Kidney epithelial cell (primary cell): ENCODE results near the gene CMBL. TPM values are rescaled to one million over a fixed set of nuclear protein-coding genes. Genes with fewer than 3 reads are reported as not detected.

Source experiments
- DNase-seq: peaks from one replicate; pipeline ENCODE4 v3.0.0-alpha.2; 2010; ENCODE audit warnings: low read depth
- H3K27me3 ChIP-seq: 2 replicates; pipeline ENCODE4 v1.6.0; 2011; ENCODE audit warnings: low read length; ENCODE audit not compliant: control insufficient read depth, insufficient read depth
- H3K36me3 ChIP-seq: 2 replicates; pipeline ENCODE4 v1.5.1; 2011; ENCODE audit warnings: low read length; ENCODE audit not compliant: control insufficient read depth, insufficient read depth
- H3K4me3 ChIP-seq: 2 replicates; pipeline ENCODE4 v1.5.1; 2011; ENCODE audit warnings: low read depth, mild to moderate bottlenecking, control low read depth, low read length
- CTCF ChIP-seq: IDR thresholded peaks from 2 replicates; pipeline ENCODE4 v1.5.1; 2011; ENCODE audit warnings: mild to moderate bottlenecking, moderate library complexity, low read length, control low read depth, inconsistent platforms; ENCODE audit not compliant: insufficient read depth, poor library complexity, severe bottlenecking
- total RNA-seq: library from RNA; depleted of rRNA; stranded (reverse); fragments of >200 nt; gene quantifications from 2 replicates; pipeline ENCODE4 v1.2.3, GENCODE V29; 2015

Gene CMBL
- total RNA-seq, 1 donor from 2014 or later: 7.8 TPM

GRCh38 chr5:10330511-10331230, 23.0 kb upstream of the CMBL start:
- no peak for DNase-seq
- Histone ChIP-seq H3K36me3 (no peaks in the 10 kb centered on the region), H3K4me3 (no peak overlapping the region), H3K27me3 (peaks cover 6% of the 10 kb centered on the region)
- no peak for TF ChIP-seq CTCF

GRCh38 chr5:10329820-10330481, 22.2 kb upstream of the CMBL start:
- H3K4me3 ChIP-seq: no peak overlapping the region
- H3K36me3 ChIP-seq: no peaks in the 10 kb centered on the region
- no peak for TF ChIP-seq CTCF
- no peak for DNase-seq
- peaks cover 6% of the 10 kb centered on the region for H3K27me3 ChIP-seq

DNA sequence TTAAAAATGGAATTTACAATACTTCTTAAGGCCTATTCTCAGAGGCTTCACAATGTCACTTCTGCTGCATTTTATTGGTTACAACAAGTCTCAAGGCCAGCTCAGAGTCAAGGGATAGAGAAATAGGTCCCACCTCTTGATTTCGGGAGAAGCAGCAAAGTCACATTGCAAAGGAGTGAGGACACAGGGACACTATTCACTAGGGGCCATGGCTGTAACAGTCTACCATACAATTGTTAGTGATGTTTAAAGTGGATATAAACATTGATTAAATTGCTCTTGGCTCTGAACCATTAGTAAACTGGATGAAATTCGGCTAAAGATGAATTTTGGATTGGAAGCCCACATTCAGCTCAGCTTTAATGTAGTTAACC, 21.7 kb upstream of the CMBL start:
- TF ChIP-seq CTCF: no peak

GRCh38 chr5:10328323-10328722, 20.6 kb upstream of the CMBL start:
- no peak for TF ChIP-seq CTCF
- Histone ChIP-seq H3K36me3 (no peaks in the 10 kb centered on the region), H3K4me3 (no peak overlapping the region), H3K27me3 (peaks cover 4% of the 10 kb centered on the region)
- no peak for DNase-seq

More for the DNA sequence above, 21.7 kb upstream of the CMBL start:
- peaks cover 6% of the 10 kb centered on the region for H3K27me3 ChIP-seq
- H3K4me3 ChIP-seq: no peak overlapping the region
- no peaks in the 10 kb centered on the region for H3K36me3 ChIP-seq
- DNase-seq: no peak

DNA sequence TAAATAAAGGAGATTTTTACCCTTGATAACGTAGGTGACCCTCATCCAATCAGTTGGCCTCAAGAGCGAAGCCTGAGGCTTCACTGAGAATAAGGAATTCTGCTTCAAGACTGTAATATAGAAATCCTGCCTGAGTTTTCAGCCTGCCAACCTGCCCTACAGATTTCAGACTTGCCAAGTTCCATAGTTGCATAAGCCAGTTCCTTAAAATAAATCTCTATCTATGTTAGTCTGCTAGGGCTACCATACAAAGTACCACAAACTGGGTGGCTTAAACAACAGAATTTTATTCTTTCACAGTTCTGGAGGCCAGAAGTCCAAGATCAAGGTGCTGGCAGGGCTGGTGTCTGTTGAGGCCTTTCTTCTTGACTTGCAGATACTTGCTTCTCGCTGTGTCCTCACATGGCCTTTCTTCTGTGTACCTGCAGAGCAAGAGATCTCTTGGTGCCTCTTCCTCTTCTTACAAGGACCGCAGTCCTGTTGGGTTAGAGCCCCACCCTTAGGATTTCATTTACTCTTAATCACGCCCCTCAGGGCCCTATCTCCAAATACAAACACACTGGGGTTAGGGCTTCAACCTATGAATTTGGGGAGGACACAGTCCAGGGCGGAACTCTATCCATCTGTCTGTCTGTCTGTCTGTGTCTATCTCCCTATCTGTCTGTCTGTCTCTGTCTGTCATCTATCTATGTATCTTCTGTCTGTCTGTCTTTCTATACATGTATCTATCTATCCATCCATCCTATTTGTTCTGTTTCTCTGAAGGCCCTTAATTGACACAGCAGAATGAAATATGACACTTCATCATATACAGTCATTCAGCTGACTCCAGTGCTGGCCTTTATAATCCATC, 17.0 kb upstream of the CMBL start:
- no peak for TF ChIP-seq CTCF
- no peak for DNase-seq
- Histone ChIP-seq H3K4me3 (no peak overlapping the region), H3K27me3 (no peaks in the 10 kb centered on the region), H3K36me3 (no peaks in the 10 kb centered on the region)
